ENCODE data around the gene NMUR2. TPM values are rescaled to one million over a fixed set of nuclear protein-coding genes. Genes with fewer than 3 reads are reported as not detected.

The NMUR2 gene
- total and polyA plus RNA-seq, 2 of the 8 experiments (the other 6 are each of a cell fraction or from before 2014, with no cell fraction given): 0.11 TPM; not detected in 1

DNA sequence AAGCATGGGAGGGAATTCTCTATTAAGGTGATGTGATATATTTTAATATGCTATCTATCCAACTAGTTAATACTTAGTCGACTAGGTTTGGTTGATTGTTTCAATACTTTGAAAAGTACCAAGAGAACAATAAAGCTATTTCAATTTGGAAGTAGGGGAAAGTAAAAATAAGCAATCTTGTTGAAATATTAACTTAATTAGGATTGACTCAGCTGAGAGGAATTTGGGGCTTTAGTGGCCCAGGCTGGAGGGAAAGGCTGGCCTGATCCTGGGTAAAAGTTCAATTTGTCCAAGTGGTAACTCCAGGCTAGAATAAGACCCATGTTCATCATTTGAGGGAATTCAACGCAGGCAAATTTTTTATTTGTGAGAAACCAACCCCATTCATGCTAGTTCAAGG lies 48.6 kb downstream of the NMUR2 start:
- POLR2A ChIA-PET (ENCODE audit: partially characterized antibody): no interaction called here
- no peaks in the 10 kb centered on the region for H4K20me1 ChIP-seq (replicated peaks in 1 of 2; ENCODE audit: control insufficient read depth in 1 of 2, insufficient read depth in 2 of 2, low read length in 2 of 2)
- no peak overlapping the region for H3K23ac ChIP-seq (ENCODE audit: insufficient read length)
- H3K14ac ChIP-seq (ENCODE audit: insufficient read length): no peak overlapping the region
- H3K18ac ChIP-seq (ENCODE audit: extremely low read depth, low read length): no peak overlapping the region
- no peak overlapping the region for H2BK5ac ChIP-seq (ENCODE audit: low read depth, low read length)
- no peak overlapping the region for H3K4me2 ChIP-seq (ENCODE audit: insufficient read depth in 1 of 2, low read depth in 2 of 2, low read length in 2 of 2)
- H2BK15ac ChIP-seq (ENCODE audit: low read length): no peak overlapping the region
- H3K36me3 ChIP-seq (ENCODE audit: control insufficient read depth in 2 of 4, insufficient read depth in 4 of 4, low read length in 3 of 4): no peaks in the 10 kb centered on the region
- H3K4ac ChIP-seq (replicated peaks; ENCODE audit: insufficient read length, low read depth, low read length): no peak overlapping the region
- H4K8ac ChIP-seq (ENCODE audit: extremely low read depth, insufficient read depth, low read length): no peak overlapping the region
- FAIRE-seq: no peak
- H3K79me2 ChIP-seq (ENCODE audit: control insufficient read depth in 1 of 2, insufficient read depth in 2 of 2, low read length in 2 of 2): no peaks in the 10 kb centered on the region
- H4K91ac ChIP-seq (replicated peaks; ENCODE audit: insufficient read length, low read length): no peak overlapping the region
- no peak overlapping the region for H4K5ac ChIP-seq (ENCODE audit: insufficient read length, low read depth, low read length)
- H3K27me3 ChIP-seq (replicated peaks in 1 of 4; ENCODE audit: control insufficient read depth in 3 of 4, extremely low read depth in 1 of 4, insufficient read depth in 3 of 4, low read length in 3 of 4): no peaks in the 10 kb centered on the region
- 92% methylated on average over 2 of the region's 2 CpGs; no CpG with 5 or more reads in 1 of the 2 experiments for WGBS, 2 experiments (ENCODE audit: extremely low coverage in 1 of 2, insufficient coverage in 1 of 2, insufficient read length in 1 of 2, insufficient replicate concordance in 2 of 2, low coverage in 1 of 2, low lambda C conversion rate in 2 of 2, missing lambda C conversion rate in 1 of 2)
- no peak overlapping the region for H3K56ac ChIP-seq (replicated peaks; ENCODE audit: insufficient read length, low read depth, low read length)
- H2BK12ac ChIP-seq (ENCODE audit: low read depth, low read length): no peak overlapping the region
- no peaks in the 10 kb centered on the region for H3K9me3 ChIP-seq (ENCODE audit: insufficient read depth in 2 of 2, low read depth in 1 of 2, low read length in 1 of 2)
- H3K27ac ChIP-seq (ENCODE audit: low read depth, low read length): no peak overlapping the region
- H2AFZ ChIP-seq (ENCODE audit: low read length): no peak overlapping the region
- no peak for DNase-seq (ENCODE audit: low read depth in 1 of 2, low spot score in 2 of 2)
- H3K9ac ChIP-seq (replicated peaks in 1 of 4; ENCODE audit: extremely low read depth in 1 of 4, low read depth in 3 of 4, low read length in 3 of 4): no peak overlapping the region
- H3K4me1 ChIP-seq (replicated peaks in 1 of 4; ENCODE audit: control insufficient read depth in 3 of 4, insufficient read depth in 4 of 4, low read length in 3 of 4): no peaks in the 10 kb centered on the region
- peaks cover 2% of the 10 kb centered on the region; the same call in 1 of the 2 replicates for H3K23me2 ChIP-seq (ENCODE audit: low read depth, low read length)
- H3K4me3 ChIP-seq (ENCODE audit: extremely low read depth in 1 of 4, insufficient read depth in 2 of 4, low read depth in 3 of 4, low read length in 4 of 4): no peak overlapping the region
- no peak overlapping the region for H2AK5ac ChIP-seq (ENCODE audit: low read depth, low read length)
- H2BK20ac ChIP-seq (ENCODE audit: low read length): no peak overlapping the region
- no peaks in the 10 kb centered on the region for H3K79me1 ChIP-seq (ENCODE audit: low read depth, low read length)
- no peak overlapping the region for H2BK120ac ChIP-seq (replicated peaks; ENCODE audit: low read depth, low read length)
- CTCF ChIA-PET (ENCODE audit: partially characterized antibody): interaction anchor here (1.7 kb wide), 1 partner anchor 158 kb away, joined by 5 read pairs; no protein-coding TSS in a partner anchor
- TF ChIP-seq HDAC6 (IDR thresholded peaks at IDR 0.05; ENCODE audit: low read depth, low read length): no peak
- no peak for TF ChIP-seq RBBP5 (IDR thresholded peaks at IDR 0.05; ENCODE audit: borderline replicate concordance, low read depth, low read length)
- TF ChIP-seq, protein P1, sequence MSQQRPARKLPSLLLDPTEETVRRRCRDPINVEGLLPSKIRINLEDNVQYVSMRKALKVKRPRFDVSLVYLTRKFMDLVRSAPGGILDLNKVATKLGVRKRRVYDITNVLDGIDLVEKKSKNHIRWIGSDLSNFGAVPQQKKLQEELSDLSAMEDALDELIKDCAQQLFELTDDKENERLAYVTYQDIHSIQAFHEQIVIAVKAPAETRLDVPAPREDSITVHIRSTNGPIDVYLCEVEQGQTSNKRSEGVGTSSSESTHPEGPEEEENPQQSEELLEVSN (IDR thresholded peaks at IDR 0.05): no peak
- no peak for TF ChIP-seq POU5F1 (IDR thresholded peaks at IDR 0.05; ENCODE audit: low read depth, low read length)
- no peak for TF ChIP-seq KDM4A (IDR thresholded peaks at IDR 0.05; ENCODE audit: low read depth, low read length, severe bottlenecking)
- no peak for TF ChIP-seq POLR2A (IDR thresholded peaks at IDR 0.05; ENCODE audit: control extremely low read depth in 1 of 2, low read depth in 2 of 2, low read length in 2 of 2)
- TF ChIP-seq CBX8 (IDR thresholded peaks at IDR 0.05; ENCODE audit: borderline replicate concordance, low read depth, low read length): no peak
- TF ChIP-seq BRCA1 (IDR thresholded peaks at IDR 0.05; ENCODE audit: low read depth, low read length): no peak
- TF ChIP-seq GTF2F1 (IDR thresholded peaks at IDR 0.05; ENCODE audit: borderline replicate concordance, low read depth, low read length): no peak
- TF ChIP-seq, protein P2, sequence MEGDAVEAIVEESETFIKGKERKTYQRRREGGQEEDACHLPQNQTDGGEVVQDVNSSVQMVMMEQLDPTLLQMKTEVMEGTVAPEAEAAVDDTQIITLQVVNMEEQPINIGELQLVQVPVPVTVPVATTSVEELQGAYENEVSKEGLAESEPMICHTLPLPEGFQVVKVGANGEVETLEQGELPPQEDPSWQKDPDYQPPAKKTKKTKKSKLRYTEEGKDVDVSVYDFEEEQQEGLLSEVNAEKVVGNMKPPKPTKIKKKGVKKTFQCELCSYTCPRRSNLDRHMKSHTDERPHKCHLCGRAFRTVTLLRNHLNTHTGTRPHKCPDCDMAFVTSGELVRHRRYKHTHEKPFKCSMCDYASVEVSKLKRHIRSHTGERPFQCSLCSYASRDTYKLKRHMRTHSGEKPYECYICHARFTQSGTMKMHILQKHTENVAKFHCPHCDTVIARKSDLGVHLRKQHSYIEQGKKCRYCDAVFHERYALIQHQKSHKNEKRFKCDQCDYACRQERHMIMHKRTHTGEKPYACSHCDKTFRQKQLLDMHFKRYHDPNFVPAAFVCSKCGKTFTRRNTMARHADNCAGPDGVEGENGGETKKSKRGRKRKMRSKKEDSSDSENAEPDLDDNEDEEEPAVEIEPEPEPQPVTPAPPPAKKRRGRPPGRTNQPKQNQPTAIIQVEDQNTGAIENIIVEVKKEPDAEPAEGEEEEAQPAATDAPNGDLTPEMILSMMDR (IDR thresholded peaks at IDR 0.05; ENCODE audit: control extremely low read depth in 1 of 3, insufficient read depth in 1 of 3, low read depth in 1 of 3, low read length in 3 of 3): no peak
- TF ChIP-seq SP2 (IDR thresholded peaks at IDR 0.05; ENCODE audit: low read length): no peak
- TF ChIP-seq RXRA (IDR thresholded peaks at IDR 0.05; ENCODE audit: insufficient read depth, low read depth, low read length): no peak

All from H1 (cell line).